ENCODE measurements around the gene SLC43A2. TPM values are rescaled to one million over a fixed set of nuclear protein-coding genes. Genes with fewer than 3 reads are reported as not detected.

SLC43A2 gene
- polyA plus RNA-seq, 1 donor from 2014 or later, result 60.1 TPM

GRCh38 chr17:1590029-1590746, 38.4 kb downstream of the SLC43A2 start:
- Histone ChIP-seq H2AFZ (ENCODE audit: low read depth, low read length) (no peak overlapping the region), H3K27ac (ENCODE audit: low read length) (no peak overlapping the region), H3K36me3 (ENCODE audit: insufficient read depth, low read length) (peaks cover 6% of the 10 kb centered on the region)

More at GRCh38 chr17:1590029-1590746, 38.4 kb downstream of the SLC43A2 start:
- no peaks in the 10 kb centered on the region for H3K79me2 ChIP-seq (replicated peaks; ENCODE audit: insufficient read depth, low read length)
- H3K27me3 ChIP-seq (ENCODE audit: insufficient read depth, low read depth, low read length), result no peaks in the 10 kb centered on the region
- H4K20me1 ChIP-seq (ENCODE audit: insufficient read depth), result no peaks in the 10 kb centered on the region
- H3K4me3 ChIP-seq (ENCODE audit: low read length), result no peak overlapping the region
- H3K9me3 ChIP-seq (ENCODE audit: low read length), result no peaks in the 10 kb centered on the region
- H3K4me2 ChIP-seq (ENCODE audit: low read length), result no peak overlapping the region
- no peaks in the 10 kb centered on the region for H3K9me2 ChIP-seq (ENCODE audit: insufficient read depth, low read length)
- H3F3A ChIP-seq (ENCODE audit: insufficient read depth, low read length, poor library complexity, severe bottlenecking), result no peaks in the 10 kb centered on the region
- no peak overlapping the region for H3K9ac ChIP-seq (ENCODE audit: low read length)
- TF ChIP-seq CTCF (IDR thresholded peaks at IDR 0.05; ENCODE audit: poor library complexity, severe bottlenecking) (no peak), EZH2 (IDR thresholded peaks at IDR 0.05; ENCODE audit: borderline replicate concordance, insufficient read depth, low read length, poor library complexity, severe bottlenecking) (no peak), MXI1 (conservative IDR thresholded peaks at IDR 0.05; ENCODE audit: poor library complexity, severe bottlenecking) (no peak), EP300 (conservative IDR thresholded peaks at IDR 0.05; ENCODE audit: poor library complexity, severe bottlenecking) (no peak), REST (IDR thresholded peaks at IDR 0.05; ENCODE audit: borderline replicate concordance) (no peak), TAF1 (IDR thresholded peaks at IDR 0.05; ENCODE audit: low read depth) (no peak), POLR2AphosphoS5 (IDR thresholded peaks at IDR 0.05) (no peak), RAD21 (conservative IDR thresholded peaks at IDR 0.05) (no peak), SMC3 (conservative IDR thresholded peaks at IDR 0.05; ENCODE audit: poor library complexity) (no peak)
